Islet precursor cell (in vitro differentiated cells): ENCODE results near the gene ELL2.
"Not testable (repeated sequence)": the region's sequence is repeated elsewhere in the genome, so short reads cannot be mapped to it uniquely, and the experiment has no call there.

Source experiments
- DNase-seq: peaks from one replicate; pipeline ENCODE4 v3.0.0-alpha.2; 2018

Gene ELL2

DNA sequence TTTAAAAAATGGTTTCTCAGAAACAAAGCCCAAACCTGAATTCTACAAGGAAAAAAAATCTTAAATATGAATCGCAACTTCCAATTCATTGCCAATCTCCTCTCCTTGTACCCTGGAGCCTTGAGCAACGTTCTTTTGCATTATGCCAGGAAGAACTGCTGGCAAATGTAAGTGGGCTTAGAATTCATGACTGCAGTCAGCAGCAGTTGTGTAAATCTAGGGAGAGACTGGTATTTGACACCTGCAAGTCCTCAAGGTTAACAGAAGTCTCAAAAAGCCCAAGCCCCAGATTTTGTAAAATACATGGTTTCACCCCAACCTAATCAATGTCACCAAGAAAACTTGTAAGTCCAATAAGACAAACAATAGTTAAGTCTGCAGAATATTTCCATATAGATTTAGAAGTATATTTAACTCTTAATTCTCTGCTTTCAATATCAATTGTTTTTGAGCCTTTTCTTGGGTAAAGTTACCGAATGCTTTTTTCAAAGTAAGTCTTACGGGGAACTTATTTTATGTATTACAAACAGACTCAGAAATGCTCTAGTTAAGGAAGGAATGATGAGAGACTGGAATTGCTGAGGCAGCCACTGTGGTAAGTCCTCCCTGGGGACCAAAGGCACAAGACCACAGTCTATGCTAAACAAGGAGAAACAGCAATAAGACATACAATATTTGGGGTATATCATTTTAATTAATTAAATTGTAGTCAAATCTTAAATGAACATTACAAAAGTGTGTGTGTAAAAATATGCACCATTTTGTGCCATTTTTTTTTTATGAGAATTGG, 31.3 kb downstream of the ELL2 start:
- DNase-seq, result no peak

GRCh38 chr5:95928724-95929253, 32.9 kb downstream of the ELL2 start:
- no peak for DNase-seq

- DNase-seq, result no peak
These were observed 33.5 kb downstream of the ELL2 start for GRCh38 chr5:95927927-95928723.

DNA sequence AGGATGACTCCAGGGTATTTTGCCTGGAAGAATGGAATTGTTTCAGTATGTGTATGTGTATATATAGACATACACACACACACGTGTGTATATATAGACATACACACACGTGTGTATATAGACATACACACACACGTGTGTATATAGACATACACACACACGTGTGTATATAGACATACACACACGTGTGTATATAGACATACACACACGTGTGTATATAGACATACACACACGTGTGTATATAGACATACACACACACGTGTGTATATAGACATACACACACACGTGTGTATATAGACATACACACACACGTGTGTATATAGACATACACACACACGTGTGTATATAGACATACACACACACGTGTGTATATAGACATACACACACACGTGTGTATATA, 34.4 kb downstream of the ELL2 start:
- not testable (repeated sequence) for DNase-seq

DNA sequence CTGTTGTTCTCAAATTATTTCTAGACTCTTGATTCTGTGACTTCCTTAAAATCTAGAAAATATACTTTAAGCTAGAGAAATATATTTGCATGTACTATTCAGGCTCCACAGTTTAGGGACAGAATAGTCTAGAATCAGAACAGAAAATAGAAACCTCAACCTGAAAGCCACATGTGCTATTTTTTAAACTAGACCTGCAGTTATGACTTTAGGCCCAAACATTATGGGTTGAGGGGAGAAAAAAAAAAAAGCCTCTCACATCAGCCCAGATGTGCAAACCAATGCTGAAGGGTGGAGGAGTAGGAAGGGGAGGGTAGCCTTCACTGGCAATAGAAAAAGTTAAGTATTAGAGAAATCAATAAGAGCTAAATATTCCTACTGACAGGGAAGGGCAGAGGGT, 35.7 kb downstream of the ELL2 start:
- no peak for DNase-seq

- DNase-seq, result no peak
These were observed 36.3 kb downstream of the ELL2 start for GRCh38 chr5:95925378-95925744.

- DNase-seq, result no peak
These were observed 36.8 kb downstream of the ELL2 start for GRCh38 chr5:95924720-95925377.

GRCh38 chr5:95923918-95924544, 37.6 kb downstream of the ELL2 start:
- no peak for DNase-seq

- DNase-seq, result no peak
These were observed 38.9 kb downstream of the ELL2 start for GRCh38 chr5:95922798-95923197.

DNA sequence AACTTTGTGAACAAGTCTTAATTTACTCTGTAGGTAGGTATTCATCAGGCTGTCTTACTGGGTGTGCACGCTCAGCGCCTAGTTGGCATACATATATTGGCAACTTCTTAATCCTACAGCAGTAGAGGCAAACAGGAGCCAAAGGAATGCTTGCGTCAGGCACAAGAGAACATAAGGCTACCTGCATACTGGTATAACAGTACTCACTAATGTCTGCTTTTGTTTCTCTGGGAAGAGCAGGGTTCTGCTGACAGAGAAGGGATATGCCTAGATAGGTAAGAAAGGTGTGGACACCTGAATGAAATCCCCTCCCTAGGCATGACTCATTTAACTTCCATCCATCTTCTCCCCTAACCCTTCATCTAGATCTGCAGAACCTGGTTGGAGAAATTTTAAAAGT, 40.1 kb downstream of the ELL2 start:
- no peak for DNase-seq

DNA sequence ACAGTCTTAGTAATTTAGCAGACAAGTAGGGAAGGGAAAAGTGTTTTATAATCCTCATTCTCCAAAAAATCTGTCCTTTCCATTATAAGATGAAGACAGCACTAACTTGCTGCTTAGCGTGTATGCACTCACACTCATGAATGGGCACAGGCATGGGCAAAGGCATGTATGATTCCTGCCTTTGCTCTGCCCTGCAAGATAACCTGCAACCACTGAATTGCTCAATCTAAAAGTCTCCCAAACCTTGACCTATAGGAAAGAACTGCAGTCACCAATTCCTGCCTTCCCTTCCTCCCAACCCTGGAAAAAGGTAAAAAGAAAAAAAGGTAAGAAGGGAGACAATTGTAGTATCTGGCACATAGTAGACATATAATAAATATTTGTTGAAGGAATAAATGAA, 40.8 kb downstream of the ELL2 start:
- no peak for DNase-seq

DNA sequence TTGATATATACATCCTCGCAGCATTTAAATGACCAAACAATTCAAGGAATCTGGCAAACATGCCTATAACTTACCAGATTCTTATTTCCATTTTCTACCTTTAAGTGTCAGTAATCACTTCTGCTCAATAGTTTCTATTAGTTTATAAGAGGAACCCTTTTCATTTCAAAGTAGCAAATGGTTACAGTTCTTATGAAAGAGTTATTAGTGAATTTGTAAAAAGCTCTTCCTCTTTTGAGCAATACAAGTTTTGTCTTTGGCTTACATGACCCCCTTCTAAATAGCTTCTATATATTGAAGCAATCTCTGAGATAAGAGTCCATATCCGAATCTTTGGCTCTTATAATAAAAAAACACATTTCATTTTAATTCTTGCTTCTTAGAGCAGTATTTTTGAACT, 42.0 kb downstream of the ELL2 start:
- no peak for DNase-seq

DNA sequence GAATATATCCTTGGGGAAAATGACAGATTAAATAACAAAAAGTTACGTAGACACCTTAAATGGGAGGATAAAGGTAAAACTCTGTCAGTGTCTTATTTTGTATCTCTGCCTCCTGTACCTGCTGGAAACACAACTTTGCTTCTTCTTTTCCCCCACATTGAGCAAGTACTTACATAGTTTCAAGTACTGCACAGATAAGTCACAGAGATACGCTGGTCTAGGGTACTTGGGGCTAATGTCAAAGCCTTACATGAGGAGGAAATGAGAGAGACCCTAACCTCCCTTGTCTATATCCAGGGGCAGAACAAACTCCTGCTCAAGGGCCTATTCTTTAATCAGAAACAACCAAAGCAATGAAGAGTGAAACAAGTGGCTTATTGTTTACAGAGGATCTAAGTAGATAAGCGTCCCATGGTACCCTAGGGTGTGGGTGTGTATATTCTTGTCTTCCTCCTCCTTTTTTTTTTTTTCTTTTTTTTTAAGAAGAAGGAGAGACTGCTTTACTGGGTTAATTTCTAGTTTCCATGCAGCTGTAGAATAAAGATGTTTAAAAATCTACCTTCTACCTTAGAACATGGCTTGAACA, 43.1 kb downstream of the ELL2 start:
- DNase-seq, result no peak

GRCh38 chr5:95917207-95917606, 44.4 kb downstream of the ELL2 start:
- DNase-seq, result no peak

- DNase-seq, result no peak
These were observed 45.0 kb downstream of the ELL2 start for GRCh38 chr5:95916687-95917085.

DNA sequence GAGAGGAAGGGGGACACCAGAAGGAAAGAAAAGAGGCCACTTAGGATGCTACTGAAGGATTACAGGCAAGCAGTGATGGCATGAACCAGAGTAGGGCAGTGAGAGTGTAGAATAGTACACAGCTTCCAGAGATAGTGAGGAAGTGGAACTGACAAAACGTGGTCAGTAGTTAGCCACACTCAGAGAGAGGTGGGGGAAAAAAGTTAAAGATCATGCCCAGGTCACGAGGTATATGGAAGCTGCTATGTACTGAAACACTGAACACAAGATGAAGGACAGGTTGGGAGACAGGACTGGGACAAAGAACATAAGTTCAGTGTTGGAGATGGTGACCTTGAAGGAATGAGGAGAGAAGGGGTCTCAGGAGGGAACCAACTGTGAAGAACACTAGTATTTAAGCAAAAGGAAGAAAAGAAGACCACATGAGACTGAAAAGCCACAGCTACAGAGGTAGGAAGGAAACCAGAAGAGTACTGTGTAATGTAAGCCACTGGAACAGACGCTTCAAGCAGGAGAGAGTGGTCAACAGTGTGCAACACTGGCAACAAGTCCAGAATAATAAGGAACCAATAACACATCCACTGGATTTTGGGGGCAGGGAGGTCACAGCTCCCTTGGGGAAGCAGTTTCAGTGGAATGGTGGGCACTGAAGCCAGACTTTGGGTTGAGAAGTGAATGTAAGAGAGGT, 45.5 kb downstream of the ELL2 start:
- no peak for DNase-seq

GRCh38 chr5:95913663-95914062, 48.0 kb downstream of the ELL2 start:
- no peak for DNase-seq

DNA sequence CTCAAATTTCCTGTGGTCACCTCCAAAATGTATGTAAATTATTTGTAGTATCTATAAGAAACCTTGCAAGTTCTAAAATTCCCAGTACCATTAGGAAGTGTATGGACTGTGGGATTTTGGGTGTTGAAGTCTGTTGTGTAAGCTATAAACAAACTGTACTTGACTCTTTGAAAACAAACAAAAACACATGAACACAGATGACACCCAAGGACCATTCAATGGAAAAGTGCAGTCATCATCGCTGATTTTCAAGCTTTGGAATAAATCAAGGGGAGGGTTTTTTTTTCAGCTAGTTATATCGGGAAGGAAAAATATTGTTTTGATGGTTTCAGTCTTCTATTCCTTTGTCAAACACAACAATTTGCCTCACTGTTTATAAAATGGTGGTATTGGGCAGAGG, 49.6 kb downstream of the ELL2 start:
- DNase-seq, result no peak

DNA sequence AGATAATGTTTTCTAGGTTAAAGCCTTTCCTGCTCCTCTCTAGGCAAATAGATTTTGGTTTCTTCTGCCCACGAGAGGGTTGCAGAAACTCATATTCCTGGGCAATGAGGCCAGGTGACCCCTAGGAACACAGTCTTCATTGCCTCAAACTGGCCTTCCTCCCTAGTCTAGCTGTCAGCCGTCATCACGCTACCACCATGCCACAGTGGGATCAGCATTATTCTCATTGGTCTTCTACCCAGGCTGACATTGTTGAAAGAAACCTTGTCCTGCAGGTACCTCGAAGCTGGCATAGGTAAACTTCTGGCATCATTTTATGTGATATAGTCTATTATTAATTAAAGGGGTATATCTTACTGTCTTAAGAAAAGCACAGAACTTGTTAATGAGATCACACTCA, 51.1 kb downstream of the ELL2 start:
- DNase-seq, result no peak

DNA sequence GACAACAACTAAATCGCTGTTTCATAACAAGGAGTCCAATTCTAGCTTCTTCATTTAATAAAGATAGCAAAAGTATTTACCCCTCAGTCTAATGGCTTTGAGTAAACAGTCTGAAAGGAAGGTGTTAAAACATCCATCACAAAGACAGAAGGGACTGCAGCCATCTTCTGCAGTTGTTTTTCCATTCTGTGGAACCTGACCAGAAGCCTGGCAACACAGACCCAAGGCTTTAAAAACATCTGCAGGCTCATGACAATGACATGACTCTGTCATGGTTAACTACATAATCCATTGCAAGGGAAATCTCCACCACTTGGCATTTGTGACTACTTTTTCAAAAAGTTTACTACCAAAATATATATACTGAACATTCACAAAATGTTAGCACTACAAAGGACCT, 51.9 kb downstream of the ELL2 start:
- no peak for DNase-seq

DNA sequence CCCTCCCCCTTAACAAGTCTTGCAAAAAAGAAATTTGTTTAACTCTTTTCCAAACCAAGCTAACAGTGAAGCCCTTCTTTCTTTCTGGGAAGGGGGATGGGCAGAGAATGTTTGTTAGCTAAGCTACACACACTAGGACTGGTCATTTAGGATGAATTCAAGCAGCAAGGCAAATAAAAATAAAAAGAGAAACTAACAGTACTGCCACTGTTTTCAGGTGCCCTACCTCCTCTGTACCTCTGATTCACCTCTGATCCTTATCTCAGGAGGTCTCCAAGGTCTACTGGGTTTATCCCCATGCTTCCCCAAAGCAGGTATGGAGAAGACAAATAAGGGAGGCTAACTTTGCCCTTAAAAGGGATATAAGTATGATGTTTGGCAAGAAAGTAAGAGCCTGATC, 52.9 kb downstream of the ELL2 start:
- no peak for DNase-seq
